ENCODE data around the gene ZNF782.
A peak's percentile ranks its signal among the peaks of the same experiment; 100 is the strongest.
"Not testable (repeated sequence)": the region's sequence is repeated elsewhere in the genome, so short reads cannot be mapped to it uniquely, and the experiment has no call there.

The ZNF782 gene

GRCh38 chr9:96853781-96854650, at the start of gene ZNF782:
TSS of gene ZNF782 (minus strand) at chr9:96854514. CDS start at chr9:96851961, 2,553 bp downstream.
- peak; percentile 94 to 97 for DNase-seq

GRCh38 chr9:96900010-96900409, 45.7 kb upstream of the ZNF782 start:
- not testable (repeated sequence) for DNase-seq

- DNase-seq, result no peak
These were observed 37.8 kb upstream of the ZNF782 start for GRCh38 chr9:96892131-96892530.

- DNase-seq, result no peak
These were observed 34.3 kb upstream of the ZNF782 start for GRCh38 chr9:96888591-96888990.

GRCh38 chr9:96885424-96885823, 31.1 kb upstream of the ZNF782 start:
- no peak for DNase-seq

- no peak for DNase-seq
These were observed 30.1 kb upstream of the ZNF782 start for GRCh38 chr9:96884443-96884842.

GRCh38 chr9:96883922-96884321, 29.6 kb upstream of the ZNF782 start:
- DNase-seq, result no peak

- no peak for DNase-seq
These were observed 23.0 kb upstream of the ZNF782 start for GRCh38 chr9:96877269-96877668.

- DNase-seq, result peak; percentile 91 to 96
These were observed 21.3 kb upstream of the ZNF782 start for GRCh38 chr9:96875461-96876142.

- peak in 1 of 2 experiments; percentile 50 for DNase-seq
These were observed 20.7 kb upstream of the ZNF782 start for GRCh38 chr9:96874947-96875460.

- no peak for DNase-seq
These were observed 20.0 kb upstream of the ZNF782 start for GRCh38 chr9:96874201-96874785.

- no peak for DNase-seq
These were observed 16.9 kb upstream of the ZNF782 start for GRCh38 chr9:96871176-96871575.

GRCh38 chr9:96868709-96869108, 14.4 kb upstream of the ZNF782 start:
- no peak for DNase-seq

- DNase-seq, result no peak
These were observed 12.9 kb upstream of the ZNF782 start for GRCh38 chr9:96867079-96867804.

GRCh38 chr9:96865240-96865639, 10.9 kb upstream of the ZNF782 start:
- DNase-seq, result not testable (repeated sequence)

- no peak for DNase-seq
These were observed 5.3 kb upstream of the ZNF782 start for GRCh38 chr9:96859461-96860198.

GRCh38 chr9:96858670-96859069, 4.4 kb upstream of the ZNF782 start:
- DNase-seq, result no peak

- no peak for DNase-seq
These were observed 3.8 kb upstream of the ZNF782 start for GRCh38 chr9:96858018-96858573.

GRCh38 chr9:96856363-96857286, 2.3 kb upstream of the ZNF782 start:
- peak; percentile 63 to 69 for DNase-seq

GRCh38 chr9:96854651-96855273, 448 bp upstream of the ZNF782 start:
- DNase-seq, result no peak
